GM10266 (cell line): ENCODE measurements around the gene CACNA2D3.
"Not testable (repeated sequence)": the region's sequence is repeated elsewhere in the genome, so short reads cannot be mapped to it uniquely, and the experiment has no call there.

Experiments used
- DNase-seq: peaks from one replicate; pipeline ENCODE4 v3.0.0; 2012; ENCODE audit errors: extremely low spot score
- CTCF ChIP-seq: IDR thresholded peaks from 2 replicates; pipeline ENCODE4 v1.5.1; 2012; ENCODE audit warnings: mild to moderate bottlenecking, low read depth; ENCODE audit not compliant: control insufficient read depth, insufficient read depth; ENCODE audit errors: missing control alignments

The CACNA2D3 gene

GRCh38 chr3:54086652-54087405 is 35.5 kb upstream of the CACNA2D3 start:
- no peak for TF ChIP-seq CTCF
- DNase-seq = no peak

- no peak for TF ChIP-seq CTCF
- DNase-seq = no peak
Measured at GRCh38 chr3:54087581-54088410, 34.6 kb upstream of the CACNA2D3 start.

- no peak for TF ChIP-seq CTCF
Measured at GRCh38 chr3:54093491-54094248, 28.7 kb upstream of the CACNA2D3 start.

GRCh38 chr3:54094926-54095325 is 27.4 kb upstream of the CACNA2D3 start:
- DNase-seq = no peak
- TF ChIP-seq CTCF = no peak

More at GRCh38 chr3:54093491-54094248, 28.7 kb upstream of the CACNA2D3 start:
- no peak for DNase-seq

- TF ChIP-seq CTCF = no peak
- no peak for DNase-seq
Measured at GRCh38 chr3:54099381-54099780, 23.0 kb upstream of the CACNA2D3 start.

- TF ChIP-seq CTCF = no peak
Measured at GRCh38 chr3:54104084-54104483, 18.3 kb upstream of the CACNA2D3 start.

GRCh38 chr3:54116129-54116528 is 6.2 kb upstream of the CACNA2D3 start:
- DNase-seq = not testable (repeated sequence)

More at GRCh38 chr3:54104084-54104483, 18.3 kb upstream of the CACNA2D3 start:
- DNase-seq = no peak
